HG02763 (cell line): Measurements from ENCODE around the gene MYL7.

Experiments
- ATAC-seq: cut with Tn5 transposase; IDR thresholded peaks from one replicate; pipeline ENCODE4 v1.9.1; 2021; ENCODE audit warnings: mild to moderate bottlenecking, moderate library complexity; ENCODE audit not compliant: unreplicated experiment

MYL7 gene

GRCh38 chr7:44112997-44113763, 28.0 kb downstream of the MYL7 start:
- ATAC-seq: no peak

DNA sequence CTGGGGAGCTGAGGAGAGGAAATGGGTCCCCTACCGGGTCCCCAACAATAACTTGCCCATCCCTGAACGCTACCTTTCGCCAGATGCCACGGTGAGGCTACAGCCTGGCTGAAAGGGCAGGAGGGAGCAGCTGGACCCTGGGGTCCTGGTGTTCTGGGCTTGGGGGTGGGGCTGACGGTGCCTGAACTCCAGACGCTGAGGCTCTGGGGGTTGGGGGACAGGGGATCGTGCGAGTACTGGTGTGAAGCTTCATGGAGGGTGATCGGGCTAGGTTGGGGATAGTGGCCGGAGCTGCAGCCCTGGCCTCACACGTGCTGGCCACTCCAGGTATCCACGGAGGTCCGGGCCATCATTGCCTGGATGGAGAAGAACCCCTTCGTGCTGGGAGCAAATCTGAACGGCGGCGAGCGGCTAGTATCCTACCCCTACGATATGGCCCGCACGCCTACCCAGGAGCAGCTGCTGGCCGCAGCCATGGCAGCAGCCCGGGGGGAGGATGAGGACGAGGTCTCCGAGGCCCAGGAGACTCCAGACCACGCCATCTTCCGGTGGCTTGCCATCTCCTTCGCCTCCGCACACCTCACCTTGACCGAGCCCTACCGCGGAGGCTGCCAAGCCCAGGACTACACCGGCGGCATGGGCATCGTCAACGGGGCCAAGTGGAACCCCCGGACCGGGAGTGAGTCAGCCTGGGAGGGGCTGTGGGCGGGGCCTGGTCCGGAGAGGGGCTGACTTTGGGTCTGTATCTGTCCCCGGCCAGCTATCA, 28.7 kb downstream of the MYL7 start:
- ATAC-seq: no peak

DNA sequence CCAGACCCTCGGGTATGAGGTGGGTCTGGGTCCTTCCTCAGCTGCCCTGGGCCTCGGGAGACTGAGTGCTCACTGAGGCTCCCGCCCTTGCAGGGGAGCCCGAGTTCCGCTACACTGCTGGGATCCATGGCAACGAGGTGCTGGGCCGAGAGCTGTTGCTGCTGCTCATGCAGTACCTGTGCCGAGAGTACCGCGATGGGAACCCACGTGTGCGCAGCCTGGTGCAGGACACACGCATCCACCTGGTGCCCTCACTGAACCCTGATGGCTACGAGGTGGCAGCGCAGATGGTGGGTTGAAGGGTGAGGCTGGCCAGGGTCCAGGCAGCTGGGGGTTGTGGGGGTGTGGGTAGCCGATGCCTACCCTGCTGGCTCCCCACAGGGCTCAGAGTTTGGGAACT, 29.4 kb downstream of the MYL7 start:
- ATAC-seq: no peak

DNA sequence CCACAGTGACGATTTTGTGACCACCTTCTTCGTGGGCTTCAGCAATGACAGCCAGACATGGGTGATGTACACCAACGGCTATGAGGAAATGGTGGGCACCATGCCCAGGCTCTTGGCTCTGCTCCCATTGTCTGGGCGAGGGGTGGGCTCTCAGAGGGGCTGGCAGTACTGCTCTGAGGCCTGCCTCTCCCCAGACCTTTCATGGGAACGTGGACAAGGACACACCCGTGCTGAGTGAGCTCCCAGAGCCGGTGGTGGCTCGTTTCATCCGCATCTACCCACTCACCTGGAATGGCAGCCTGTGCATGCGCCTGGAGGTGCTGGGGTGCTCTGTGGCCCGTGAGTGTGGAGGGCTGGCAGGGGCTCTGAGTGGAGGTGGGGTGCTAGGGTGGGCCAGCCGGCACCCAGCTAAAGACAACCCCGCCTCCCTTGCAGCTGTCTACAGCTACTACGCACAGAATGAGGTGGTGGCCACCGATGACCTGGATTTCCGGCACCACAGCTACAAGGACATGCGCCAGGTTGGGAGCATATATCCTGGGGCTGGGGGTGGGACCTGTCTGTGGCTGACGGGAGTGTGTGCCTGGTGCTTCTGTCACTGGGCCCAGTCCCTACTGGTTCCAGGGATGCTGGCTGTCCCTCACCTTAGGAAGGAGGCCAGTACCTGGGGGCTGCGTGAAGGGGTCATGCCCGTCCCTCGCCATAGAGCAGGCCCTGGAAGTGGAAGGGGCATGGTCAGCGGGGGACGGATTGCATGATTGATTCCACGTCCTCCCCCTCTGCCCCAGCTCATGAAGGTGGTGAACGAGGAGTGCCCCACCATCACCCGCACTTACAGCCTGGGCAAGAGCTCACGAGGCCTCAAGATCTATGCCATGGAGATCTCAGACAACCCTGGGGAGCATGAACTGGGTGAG, 30.2 kb downstream of the MYL7 start:
- ATAC-seq: no peak

DNA sequence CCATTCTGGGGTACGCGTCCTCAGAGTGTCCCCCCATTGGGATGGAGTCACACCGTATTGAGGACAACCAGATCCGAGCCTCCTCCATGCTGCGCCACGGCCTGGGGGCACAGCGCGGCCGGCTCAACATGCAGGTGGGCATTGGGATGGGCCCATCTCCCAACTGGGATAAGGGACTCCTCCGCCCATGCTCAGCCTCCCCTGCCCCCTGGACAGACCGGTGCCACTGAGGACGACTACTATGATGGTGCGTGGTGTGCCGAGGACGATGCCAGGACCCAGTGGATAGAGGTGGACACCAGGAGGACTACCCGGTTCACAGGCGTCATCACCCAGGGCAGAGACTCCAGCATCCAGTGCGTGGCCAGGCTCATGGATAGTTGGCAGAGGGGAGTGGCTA, 31.1 kb downstream of the MYL7 start:
- ATAC-seq: no peak

GRCh38 chr7:44108768-44109750, 32.1 kb downstream of the MYL7 start:
- ATAC-seq: no peak

DNA sequence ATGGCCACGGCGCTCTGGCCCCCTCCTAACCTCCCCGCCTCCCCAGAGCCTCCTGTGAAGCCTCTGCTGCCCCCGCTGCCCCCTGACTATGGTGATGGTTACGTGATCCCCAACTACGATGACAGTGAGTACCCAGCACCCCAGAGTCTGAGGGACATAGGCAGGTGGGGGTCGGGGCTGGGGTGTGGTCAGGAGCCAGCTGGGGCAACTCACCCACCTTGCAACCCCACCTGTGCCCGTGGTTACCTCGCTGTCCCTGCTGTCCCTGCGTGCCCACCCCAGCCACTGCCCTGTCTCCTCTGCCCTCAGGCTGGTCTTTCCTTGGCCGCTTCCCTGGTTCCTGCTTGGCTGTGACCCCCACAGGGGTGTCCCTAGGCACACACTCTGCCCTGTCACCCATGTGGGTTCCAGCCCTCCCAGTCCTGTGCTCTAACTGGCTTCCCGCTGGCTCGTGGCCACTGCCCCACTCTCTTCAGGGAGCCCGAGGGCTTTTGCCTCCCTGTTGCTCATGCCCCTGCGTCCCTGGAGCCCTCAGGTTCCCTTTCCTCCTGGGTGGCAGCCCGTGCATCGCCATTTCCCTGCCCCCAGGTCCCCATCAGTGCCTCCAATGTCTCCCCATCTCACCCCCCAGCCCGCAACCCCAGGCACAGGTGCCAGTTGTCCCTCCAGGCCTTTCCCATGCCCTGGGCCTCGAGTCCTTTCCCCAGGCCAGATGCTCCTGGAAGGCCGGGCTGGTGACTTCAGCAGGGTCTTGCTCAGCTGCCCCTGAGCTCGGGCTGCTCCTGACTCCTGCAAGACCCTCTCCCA, 33.0 kb downstream of the MYL7 start:
- no peak for ATAC-seq

DNA sequence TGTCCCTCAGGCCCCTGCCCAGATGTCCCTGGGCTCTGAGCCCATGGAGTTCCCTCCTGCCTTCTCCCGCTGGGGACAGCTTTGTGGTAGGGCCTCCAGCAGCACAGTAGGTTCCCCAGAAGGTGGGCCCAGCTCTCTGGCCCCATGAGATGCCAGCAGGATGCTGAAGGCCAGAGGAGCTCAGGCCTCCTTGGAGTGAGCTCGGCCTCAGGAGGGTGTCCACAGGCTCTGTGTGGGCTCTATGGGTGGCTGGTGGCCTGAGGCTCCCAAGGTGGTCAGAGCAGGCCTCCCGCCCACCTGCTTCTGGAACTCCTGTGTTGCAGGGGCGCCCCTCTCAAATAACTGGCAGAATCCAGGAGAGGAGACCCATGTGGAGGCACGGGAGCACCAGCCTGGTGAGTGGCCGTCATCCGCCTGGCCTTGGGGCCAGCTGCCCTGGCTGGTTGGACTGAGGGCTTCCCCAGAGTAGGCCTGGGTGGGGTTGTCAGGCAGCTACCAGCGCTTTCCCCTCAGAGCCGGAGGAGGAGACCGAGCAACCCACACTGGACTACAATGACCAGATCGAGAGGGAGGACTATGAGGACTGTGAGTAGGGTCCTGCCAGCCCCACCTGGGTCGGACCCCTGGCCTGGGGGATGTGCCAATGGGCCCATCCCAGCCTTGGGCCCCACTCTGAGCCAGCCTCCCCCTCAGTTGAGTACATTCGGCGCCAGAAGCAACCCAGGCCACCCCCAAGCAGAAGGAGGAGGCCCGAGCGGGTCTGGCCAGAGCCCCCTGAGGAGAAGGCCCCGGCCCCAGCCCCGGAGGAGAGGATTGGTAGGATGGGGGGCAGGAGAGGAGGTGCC, 33.8 kb downstream of the MYL7 start:
- no peak for ATAC-seq

GRCh38 chr7:44106311-44107065, 34.6 kb downstream of the MYL7 start:
- ATAC-seq: no peak

DNA sequence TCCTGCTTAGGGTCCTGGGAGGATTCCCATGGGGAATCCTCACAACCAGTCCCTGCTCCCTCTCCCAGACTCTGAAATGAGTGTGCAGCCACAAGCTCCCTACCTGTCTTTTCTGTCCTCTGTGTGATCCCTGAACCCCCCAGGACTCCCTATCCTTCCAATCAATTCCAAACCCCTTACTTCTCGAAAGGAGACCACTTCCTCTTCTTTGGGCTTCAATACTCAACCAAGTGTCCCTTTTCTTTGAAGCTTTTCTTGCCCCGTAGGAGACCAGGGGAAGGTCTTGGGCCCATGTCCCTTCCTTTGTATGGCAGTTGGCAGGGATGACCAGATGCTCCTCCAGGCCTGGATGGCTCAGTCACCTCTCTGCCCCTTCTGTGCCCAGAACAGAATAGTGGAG, 35.3 kb downstream of the MYL7 start:
- no peak for ATAC-seq

DNA sequence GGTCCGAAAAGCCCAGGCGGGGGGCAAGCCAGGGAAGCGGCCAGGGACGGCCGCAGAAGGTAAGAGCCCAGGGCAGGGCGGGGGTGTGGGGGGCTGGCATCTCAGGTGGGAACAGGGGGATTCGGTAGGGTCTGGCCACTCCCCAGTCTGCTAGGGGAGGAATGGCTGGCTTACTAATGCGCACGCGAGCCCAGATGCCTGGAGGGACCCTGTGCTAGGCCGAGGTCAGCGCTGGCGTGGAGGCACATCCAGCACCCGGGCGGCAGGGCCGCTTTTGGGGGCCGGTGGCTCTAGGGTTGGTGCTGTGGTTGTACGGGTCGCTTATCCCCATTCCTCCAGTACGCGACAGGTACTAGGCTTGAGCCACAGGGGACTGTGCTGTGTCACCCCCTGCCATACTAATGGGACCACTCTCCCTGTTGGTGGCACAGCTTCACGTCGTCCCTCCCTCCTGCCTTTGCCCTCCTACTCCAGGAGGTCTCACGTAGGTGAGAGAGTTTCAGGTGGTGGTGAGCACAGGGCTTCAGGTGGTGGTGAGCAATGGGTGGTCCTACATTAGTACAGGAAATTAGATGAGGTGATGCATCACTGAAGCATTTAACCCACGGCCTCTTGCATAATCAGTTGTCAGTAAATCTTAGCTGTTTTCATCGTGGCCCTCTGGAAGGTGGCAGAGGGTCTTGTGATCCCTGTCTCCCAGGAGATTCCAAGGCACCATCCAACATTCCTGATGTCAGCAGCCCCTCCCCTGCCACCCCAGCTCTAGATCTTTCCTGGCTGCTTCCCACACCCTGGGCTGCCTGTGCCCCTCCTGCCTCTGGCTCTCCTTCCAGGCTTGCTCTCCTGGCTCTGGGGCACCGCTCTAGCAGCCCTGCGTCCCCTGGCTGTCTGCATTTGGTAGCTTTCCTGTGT, 36.0 kb downstream of the MYL7 start:
- no peak for ATAC-seq

DNA sequence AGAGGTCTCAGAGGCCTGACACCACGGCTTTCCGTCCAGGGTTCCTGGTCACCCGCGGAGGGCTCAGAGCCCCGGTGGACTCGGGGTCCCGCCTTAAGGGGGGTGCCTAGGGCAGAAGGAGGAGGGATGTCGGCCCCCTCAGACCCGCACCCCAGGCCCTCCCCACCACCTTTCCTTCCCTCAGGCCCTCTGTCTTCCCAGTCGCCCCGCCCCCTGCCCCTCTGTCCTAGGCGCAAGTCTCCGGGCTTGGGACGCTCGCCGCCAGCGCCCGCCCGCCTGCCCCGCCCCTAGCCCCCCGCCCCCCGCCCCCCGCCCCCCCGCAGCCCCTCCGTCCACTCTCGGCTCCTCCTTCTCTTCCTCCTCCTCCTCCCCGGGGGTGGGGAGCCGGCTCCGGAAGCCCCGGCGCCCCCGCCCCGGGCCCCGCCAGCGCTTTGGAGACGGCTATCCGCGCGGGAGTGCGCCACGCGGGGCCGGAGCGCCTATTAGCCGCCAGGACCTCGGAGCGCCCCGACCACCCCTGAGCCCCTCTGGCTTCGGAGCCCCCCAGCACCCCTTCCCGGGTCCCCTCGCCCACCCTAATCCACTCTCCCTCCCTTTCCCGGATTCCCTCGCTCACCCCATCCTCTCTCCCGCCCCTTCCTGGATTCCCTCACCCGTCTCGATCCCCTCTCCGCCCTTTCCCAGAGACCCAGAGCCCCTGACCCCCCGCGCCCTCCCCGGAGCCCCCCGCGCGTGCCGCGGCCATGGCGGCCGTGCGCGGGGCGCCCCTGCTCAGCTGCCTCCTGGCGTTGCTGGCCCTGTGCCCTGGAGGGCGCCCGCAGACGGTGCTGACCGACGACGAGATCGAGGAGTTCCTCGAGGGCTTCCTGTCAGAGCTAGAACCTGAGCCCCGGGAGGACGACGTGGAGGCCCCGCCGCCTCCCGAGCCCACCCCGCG, 36.9 kb downstream of the MYL7 start, which contains the start of gene AEBP1:
Gene AEBP1 (plus strand): TSS at position 423 of the 937 bp plus-strand sequence. CDS start 321 bp downstream, at position 744.
- no peak for ATAC-seq

- no peak for ATAC-seq
Observed at GRCh38 chr7:44103566-44103922, 37.6 kb downstream of the MYL7 start.

DNA sequence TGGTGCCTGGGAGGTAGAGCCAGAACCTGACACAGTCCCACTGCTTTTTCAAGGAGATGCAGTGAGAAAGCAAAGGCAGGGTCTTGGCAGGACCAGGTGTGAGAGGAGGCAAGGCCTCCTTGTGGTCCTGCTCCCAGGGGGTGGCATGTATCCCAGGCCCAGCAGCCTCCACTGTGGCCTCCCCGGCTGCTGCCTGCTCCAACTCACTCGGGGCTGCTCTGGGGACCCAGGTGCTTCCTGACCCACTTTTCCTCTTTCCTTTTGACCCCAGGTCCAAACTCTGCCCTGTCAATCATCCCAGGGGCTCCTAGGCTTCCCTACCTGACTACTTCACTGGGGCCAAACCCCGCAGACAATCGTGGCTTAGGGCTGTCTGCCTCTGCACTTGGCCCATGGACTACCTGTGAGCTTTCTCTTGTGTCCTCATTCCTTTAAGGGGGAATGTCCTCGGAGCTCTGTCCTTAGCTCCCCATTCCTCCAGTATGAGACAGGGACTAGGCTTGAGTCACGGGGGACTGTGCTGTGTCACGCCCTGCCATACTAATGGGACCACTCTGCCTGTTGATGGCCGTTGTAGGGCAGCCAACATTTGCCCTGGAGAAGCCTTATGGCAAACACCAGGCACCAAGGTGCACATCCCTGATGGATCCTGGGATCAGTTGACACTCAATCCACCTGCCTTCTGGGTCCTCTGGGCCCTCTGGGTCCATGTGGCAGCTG, 38.1 kb downstream of the MYL7 start:
- ATAC-seq: no peak
